Endothelial cell of umbilical vein (primary cell): Measurements from ENCODE around the gene FILIP1L. TPM values are rescaled to one million over a fixed set of nuclear protein-coding genes. Genes with fewer than 3 reads are reported as not detected.
A peak's percentile ranks its signal among the peaks of the same experiment; 100 is the strongest.

Experiments used
- BruUV-seq: library from RNA; stranded (reverse); fragments of 400-500 nt; replicated peaks from 2 replicates; lab custom pipeline; 2021; lab: Mats Ljungman, UMichigan
- CTCF ChIA-PET: fragments of 300-600, 350-600 bp; sonication (Branson Sonifier 250); formaldehyde crosslinking; loops from one replicate; lab custom pipeline; 2021; ENCODE audit warnings: antibody characterized with exemption, inconsistent platforms; lab: Charles Lee
- POLR2A ChIA-PET: fragments of 300-600, 350-600 bp; sonication (Branson Sonifier 250); formaldehyde crosslinking; loops from one replicate; lab custom pipeline; 2021; ENCODE audit warnings: antibody characterized with exemption, inconsistent platforms; lab: Charles Lee
- DNase-seq: peaks from one replicate; pipeline ENCODE4 v3.0.0-alpha.2; 2011; ENCODE audit warnings: low read depth, low spot score
- FAIRE-seq: peaks from 2 replicates; lab custom pipeline; 2011; peaks lifted over from hg19 to GRCh38; lab: Jason Lieb, UNC
- H2AFZ ChIP-seq: 2 replicates; pipeline ENCODE4 v1.6.0; 2012; ENCODE audit warnings: low read depth, low read length, control low read depth, inconsistent platforms
- H3K27ac ChIP-seq: 2 replicates; pipeline ENCODE4 v1.5.1; 2011; ENCODE audit warnings: low read depth, mild to moderate bottlenecking, control low read depth, low read length, moderate library complexity; ENCODE audit not compliant: insufficient read depth
- H3K27me3 ChIP-seq, 2 experiments: 2 replicates each; pipeline versions ENCODE4 v1.6.0 to v1.6.1; 2011; ENCODE audit warnings: low read length in 2 of 2, mixed read lengths in 1 of 2; ENCODE audit not compliant: control insufficient read depth in 2 of 2, insufficient read depth in 2 of 2
- H3K36me3 ChIP-seq, 2 experiments: 2 replicates in 1 of 2; 3 replicates in 1 of 2; pipeline ENCODE4 v1.5.1; 2011; ENCODE audit warnings: low read length in 2 of 2, mild to moderate bottlenecking in 1 of 2, moderate library complexity in 1 of 2; ENCODE audit not compliant: control insufficient read depth in 2 of 2, insufficient read depth in 2 of 2; ENCODE audit errors: extremely low read depth in 1 of 2
- H3K4me1 ChIP-seq: 3 replicates; pipeline ENCODE4 v1.5.1; 2011; ENCODE audit warnings: mild to moderate bottlenecking, low read length; ENCODE audit not compliant: control insufficient read depth, insufficient read depth; ENCODE audit errors: extremely low read depth
- H3K4me2 ChIP-seq: 2 replicates; pipeline ENCODE4 v1.6.1; 2011; ENCODE audit warnings: low read length, control low read depth, mixed read lengths; ENCODE audit not compliant: insufficient read depth
- H3K4me3 ChIP-seq, 3 experiments: fragments of 200-600 bp in 1 of 3; sonication (generic), shearing (Covaris generic) in 1 of 3; replicated peaks in 1 of 3; 2 replicates each; pipeline ENCODE4 v1.5.1; 2011 to 2016; ENCODE audit warnings: control low read depth in 3 of 3, low read length in 3 of 3, mild to moderate bottlenecking in 2 of 3, inconsistent platforms in 1 of 3, low read depth in 1 of 3, moderate library complexity in 1 of 3; ENCODE audit not compliant: insufficient read depth in 1 of 3
- H3K79me2 ChIP-seq: 2 replicates; pipeline ENCODE4 v1.6.0; 2012; ENCODE audit warnings: low read length, inconsistent platforms; ENCODE audit not compliant: control insufficient read depth, insufficient read depth
- H3K9ac ChIP-seq: replicated peaks from 2 replicates; pipeline ENCODE3; 2011; ENCODE audit warnings: low read length, control low read depth; ENCODE audit not compliant: insufficient read depth; ENCODE audit errors: extremely low read depth
- H3K9me1 ChIP-seq: replicated peaks from 3 replicates; pipeline ENCODE4 v1.6.0; 2011; ENCODE audit warnings: mild to moderate bottlenecking, low read length; ENCODE audit not compliant: control insufficient read depth, insufficient read depth; ENCODE audit errors: extremely low read depth
- H3K9me3 ChIP-seq: replicated peaks from 2 replicates; pipeline ENCODE4 v1.5.1; 2012; ENCODE audit warnings: low read length, inconsistent platforms; ENCODE audit not compliant: control insufficient read depth, insufficient read depth
- H4K20me1 ChIP-seq: replicated peaks from 2 replicates; pipeline ENCODE3; 2011; ENCODE audit warnings: mild to moderate bottlenecking, low read length; ENCODE audit not compliant: control insufficient read depth, insufficient read depth; ENCODE audit errors: extremely low read depth
- EZH2 ChIP-seq: IDR thresholded peaks from 2 replicates; pipeline ENCODE4 v1.6.1; 2012; ENCODE audit warnings: borderline replicate concordance, low read depth, mild to moderate bottlenecking, moderate library complexity, low read length, inconsistent platforms; ENCODE audit not compliant: severe bottlenecking
- FOS ChIP-seq: IDR thresholded peaks from 2 replicates; pipeline ENCODE4 v1.6.1; 2011; ENCODE audit warnings: mild to moderate bottlenecking, low read length, moderate library complexity, borderline replicate concordance; ENCODE audit not compliant: insufficient read depth
- GATA2 ChIP-seq: IDR thresholded peaks from 2 replicates; pipeline ENCODE4 v1.7.0; 2011; ENCODE audit warnings: low read depth, mild to moderate bottlenecking, moderate library complexity, mixed read lengths, low read length; ENCODE audit not compliant: insufficient read length, insufficient read depth
- JUN ChIP-seq: IDR thresholded peaks from 2 replicates; pipeline ENCODE4 v1.6.1; 2011; ENCODE audit warnings: borderline replicate concordance, low read depth; ENCODE audit not compliant: insufficient read length, insufficient read depth
- MYC ChIP-seq: IDR thresholded peaks from one replicate; pipeline ENCODE4 v1.6.1; 2011; ENCODE audit warnings: mild to moderate bottlenecking, low read depth, low read length
- POLR2A ChIP-seq: IDR thresholded peaks from 2 replicates; pipeline ENCODE4 v1.6.1; 2012; ENCODE audit warnings: low read depth, mild to moderate bottlenecking, control low read depth, low read length
- POLR2AphosphoS5 ChIP-seq: IDR thresholded peaks from 2 replicates; pipeline ENCODE4 v1.6.1; 2012; ENCODE audit warnings: low read depth, mild to moderate bottlenecking, control low read depth, low read length, moderate library complexity; ENCODE audit not compliant: insufficient read depth
- dilution Hi-C: fragments of 300-500 bp; cut with MboI; formaldehyde crosslinking; loops from one replicate; pipeline ENCODE4 v1.15.0; 2019; ENCODE audit warnings: low sequenced_read_pairs; ENCODE audit not compliant: extremely low pct_ligation_motif_present
- intact Hi-C: fragments of 100-400 bp; cut with micrococcal nuclease; formaldehyde crosslinking; loops from one replicate; pipeline ENCODE4 v1.10.0; 2022
- polyA plus RNA-seq, 4 experiments: library from polyadenylated mRNA; depleted of rRNA in 3 of 4; stranded (reverse) in 3 of 4; unstranded in 1 of 4; fragments of >200 nt; gene quantifications; 2 replicates each; pipeline versions ENCODE4 v1.2.1 to v1.2.3, GENCODE V29; 2011 to 2012; ENCODE audit warnings: missing spikeins in 1 of 4
- total RNA-seq: library from RNA; stranded (reverse); gene quantifications from 2 replicates; pipeline ENCODE4 v1.2.3, GENCODE V29; 2021
- TF ChIP-seq, protein P1 (sequence below), 2 donors: IDR thresholded peaks; 1 replicate in 1 of 2; 2 replicates in 1 of 2; pipeline ENCODE4 v1.5.1; 2011; ENCODE audit warnings: low read length in 2 of 2, mild to moderate bottlenecking in 2 of 2, moderate library complexity in 2 of 2, control low read depth in 1 of 2, inconsistent platforms in 1 of 2, low read depth in 1 of 2; ENCODE audit not compliant: insufficient read depth in 1 of 2; ENCODE audit errors: extremely low read depth in 1 of 2
- TF ChIP-seq, protein P2 (sequence below): IDR thresholded peaks from 2 replicates; pipeline ENCODE4 v1.6.1; 2011; ENCODE audit not compliant: insufficient read depth, insufficient read length

Gene FILIP1L
- total and polyA plus RNA-seq, 2 donors (not counting 3 experiments of a cell fraction or from before 2014, with no cell fraction given): 26.0 to 29.9 TPM

DNA sequence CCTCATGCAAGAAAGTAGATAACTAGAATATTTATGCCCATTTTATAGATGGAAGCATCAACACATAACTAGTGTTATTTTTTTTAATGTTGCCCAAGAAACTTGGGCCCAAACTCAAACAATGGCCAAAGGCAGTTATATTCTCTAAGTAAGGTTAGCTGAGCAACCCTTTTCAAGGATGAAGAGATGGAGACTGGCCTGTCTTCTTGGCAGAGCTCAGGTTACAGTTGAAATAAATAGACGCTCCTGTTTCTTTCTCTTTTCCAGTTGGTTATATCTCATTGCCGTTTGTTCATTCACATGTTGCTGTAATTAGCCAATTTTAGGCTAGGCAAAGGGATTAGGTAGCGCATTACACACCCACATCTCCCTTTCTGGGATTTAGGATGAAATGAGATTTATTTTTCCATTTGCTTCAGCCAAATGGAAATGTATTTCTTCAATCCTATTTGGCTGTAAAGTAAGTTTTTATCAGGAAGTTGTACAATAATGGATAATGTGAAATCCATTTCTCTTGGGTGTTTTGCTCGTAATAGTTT, 203.5 kb downstream of the FILIP1L start:
- CTCF ChIA-PET: interaction anchor here (1.0 to 2.5 kb wide), 5 partner anchors 8 to 350 kb away, joined by 3 to 12 read pairs (median 4); partner anchors contain the start of gene TBC1D23
- H3K27ac ChIP-seq: peak overlapping the region; percentile 35
- BruUV-seq: no TSS peak

More for the DNA sequence above, 203.5 kb downstream of the FILIP1L start:
- no peak overlapping the region for H2AFZ ChIP-seq
- H3K4me2 ChIP-seq: no peak overlapping the region
- no peaks in the 10 kb centered on the region for H4K20me1 ChIP-seq
- H3K9ac ChIP-seq: no peak overlapping the region
- intact Hi-C loops (no loop called here), dilution Hi-C loops (no loop called here)
- no peak overlapping the region for H3K4me3 ChIP-seq
- no peaks in the 10 kb centered on the region for H3K9me3 ChIP-seq
- H3K27me3 ChIP-seq: no peaks in the 10 kb centered on the region
- TF ChIP-seq FOS (no peak), MYC (no peak), JUN (no peak), POLR2A (no peak), EZH2 (no peak), GATA2 (no peak), POLR2AphosphoS5 (no peak)
- TF ChIP-seq, protein P1, sequence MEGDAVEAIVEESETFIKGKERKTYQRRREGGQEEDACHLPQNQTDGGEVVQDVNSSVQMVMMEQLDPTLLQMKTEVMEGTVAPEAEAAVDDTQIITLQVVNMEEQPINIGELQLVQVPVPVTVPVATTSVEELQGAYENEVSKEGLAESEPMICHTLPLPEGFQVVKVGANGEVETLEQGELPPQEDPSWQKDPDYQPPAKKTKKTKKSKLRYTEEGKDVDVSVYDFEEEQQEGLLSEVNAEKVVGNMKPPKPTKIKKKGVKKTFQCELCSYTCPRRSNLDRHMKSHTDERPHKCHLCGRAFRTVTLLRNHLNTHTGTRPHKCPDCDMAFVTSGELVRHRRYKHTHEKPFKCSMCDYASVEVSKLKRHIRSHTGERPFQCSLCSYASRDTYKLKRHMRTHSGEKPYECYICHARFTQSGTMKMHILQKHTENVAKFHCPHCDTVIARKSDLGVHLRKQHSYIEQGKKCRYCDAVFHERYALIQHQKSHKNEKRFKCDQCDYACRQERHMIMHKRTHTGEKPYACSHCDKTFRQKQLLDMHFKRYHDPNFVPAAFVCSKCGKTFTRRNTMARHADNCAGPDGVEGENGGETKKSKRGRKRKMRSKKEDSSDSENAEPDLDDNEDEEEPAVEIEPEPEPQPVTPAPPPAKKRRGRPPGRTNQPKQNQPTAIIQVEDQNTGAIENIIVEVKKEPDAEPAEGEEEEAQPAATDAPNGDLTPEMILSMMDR (IDR thresholded peaks at IDR 0.05; ENCODE audit: extremely low read depth in 1 of 2, insufficient read depth in 1 of 2, low read depth in 1 of 2, low read length in 2 of 2): no peak
- TF ChIP-seq, protein P2, sequence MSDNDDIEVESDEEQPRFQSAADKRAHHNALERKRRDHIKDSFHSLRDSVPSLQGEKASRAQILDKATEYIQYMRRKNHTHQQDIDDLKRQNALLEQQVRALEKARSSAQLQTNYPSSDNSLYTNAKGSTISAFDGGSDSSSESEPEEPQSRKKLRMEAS: no peak
- POLR2A ChIA-PET: no interaction called here
- no peaks in the 10 kb centered on the region for H3K9me1 ChIP-seq
- H3K79me2 ChIP-seq: peaks cover 5% of the 10 kb centered on the region
- H3K4me1 ChIP-seq: peaks cover 15% of the 10 kb centered on the region
- no peaks in the 10 kb centered on the region for H3K36me3 ChIP-seq
- DNase-seq: no peak
- no peak for FAIRE-seq
